ENCODE measurements around the gene CCDC70. TPM values are rescaled to one million over a fixed set of nuclear protein-coding genes. Genes with fewer than 3 reads are reported as not detected.

The CCDC70 gene
- total and polyA plus RNA-seq, 2 of the 8 experiments (the other 6 are each of a cell fraction or from before 2014, with no cell fraction given): not detected

GRCh38 chr13:51818276-51818675 lies 43.5 kb upstream of the CCDC70 start:
- no peak for DNase-seq (ENCODE audit: low read depth in 1 of 2, low spot score in 2 of 2)
- FAIRE-seq: no peak
- Histone ChIP-seq H2AFZ (ENCODE audit: low read length) (no peak overlapping the region), H4K8ac (ENCODE audit: extremely low read depth, insufficient read depth, low read length) (no peak overlapping the region), H3K27me3 (replicated peaks in 1 of 4; ENCODE audit: control insufficient read depth in 3 of 4, extremely low read depth in 1 of 4, insufficient read depth in 3 of 4, low read length in 3 of 4) (peaks cover 0 to 3% (median 1%) of the 10 kb centered on the region in 4 experiments; a peak in 2 of 7 replicates), H3K36me3 (ENCODE audit: control insufficient read depth in 2 of 4, insufficient read depth in 4 of 4, low read length in 3 of 4) (no peaks in the 10 kb centered on the region), H3K79me1 (ENCODE audit: low read depth, low read length) (no peaks in the 10 kb centered on the region), H2BK12ac (ENCODE audit: low read depth, low read length) (no peak overlapping the region), H3K9me3 (ENCODE audit: insufficient read depth in 2 of 2, low read depth in 1 of 2, low read length in 1 of 2) (no peaks in the 10 kb centered on the region), H3K4me2 (ENCODE audit: insufficient read depth in 1 of 2, low read depth in 2 of 2, low read length in 2 of 2) (no peak overlapping the region), H3K56ac (replicated peaks; ENCODE audit: insufficient read length, low read depth, low read length) (no peak overlapping the region), H3K4me1 (replicated peaks in 1 of 4; ENCODE audit: control insufficient read depth in 3 of 4, insufficient read depth in 4 of 4, low read length in 3 of 4) (peaks cover 0 to 16% (median 7%) of the 10 kb centered on the region in 4 experiments; a peak in 5 of 7 replicates), H3K23ac (ENCODE audit: insufficient read length) (no peak overlapping the region), H4K20me1 (replicated peaks in 1 of 2; ENCODE audit: control insufficient read depth in 1 of 2, insufficient read depth in 2 of 2, low read length in 2 of 2) (no peaks in the 10 kb centered on the region), H4K91ac (replicated peaks; ENCODE audit: insufficient read length, low read length) (no peak overlapping the region), H2BK5ac (ENCODE audit: low read depth, low read length) (no peak overlapping the region), H3K23me2 (ENCODE audit: low read depth, low read length) (no peaks in the 10 kb centered on the region), H3K9ac (replicated peaks in 1 of 4; ENCODE audit: extremely low read depth in 1 of 4, low read depth in 3 of 4, low read length in 3 of 4) (no peak overlapping the region), H2BK20ac (ENCODE audit: low read length) (no peak overlapping the region), H3K4ac (replicated peaks; ENCODE audit: insufficient read length, low read depth, low read length) (no peak overlapping the region), H2AK5ac (ENCODE audit: low read depth, low read length) (no peak overlapping the region), H3K14ac (ENCODE audit: insufficient read length) (no peak overlapping the region), H4K5ac (ENCODE audit: insufficient read length, low read depth, low read length) (no peak overlapping the region), H3K4me3 (ENCODE audit: extremely low read depth in 1 of 4, insufficient read depth in 2 of 4, low read depth in 3 of 4, low read length in 4 of 4) (no peak overlapping the region), H2BK15ac (ENCODE audit: low read length) (no peak overlapping the region), H3K27ac (ENCODE audit: low read depth, low read length) (no peak overlapping the region), H2BK120ac (replicated peaks; ENCODE audit: low read depth, low read length) (no peak overlapping the region), H3K79me2 (ENCODE audit: control insufficient read depth in 1 of 2, insufficient read depth in 2 of 2, low read length in 2 of 2) (no peaks in the 10 kb centered on the region), H3K18ac (ENCODE audit: extremely low read depth, low read length) (no peak overlapping the region)
- CTCF ChIA-PET (ENCODE audit: partially characterized antibody): interaction anchor here (0.6 to 3.3 kb wide), 8 partner anchors 13 to 310 kb away, joined by 3 to 25 read pairs (median 4); partner anchors contain the start of genes NEK5 and TMEM272
- 87% methylated on average over 4 of the region's 4 CpGs; no CpG with 5 or more reads in 1 of the 2 experiments for WGBS, 2 experiments (ENCODE audit: extremely low coverage in 1 of 2, insufficient coverage in 1 of 2, insufficient read length in 1 of 2, insufficient replicate concordance in 2 of 2, low coverage in 1 of 2, low lambda C conversion rate in 2 of 2, missing lambda C conversion rate in 1 of 2)
- POLR2A ChIA-PET (ENCODE audit: partially characterized antibody): interaction anchor here (0.7 kb wide), 1 partner anchor 14 kb away, joined by 3 read pairs; the partner anchor contains the start of gene DHRS12
- TF ChIP-seq CTCF (IDR thresholded peaks at IDR 0.05; ENCODE audit: control extremely low read depth in 1 of 3, insufficient read depth in 1 of 3, low read depth in 1 of 3, low read length in 3 of 3) (peak in 2 of 3 experiments; percentile 18 to 26; a peak in 3 of 4 replicates), KDM5A (IDR thresholded peaks at IDR 0.05; ENCODE audit: low read length) (no peak), GABPA (IDR thresholded peaks at IDR 0.05; ENCODE audit: borderline replicate concordance, insufficient read depth, low read length) (no peak), SRF (IDR thresholded peaks at IDR 0.05; ENCODE audit: low read depth, low read length) (no peak), ASH2L (IDR thresholded peaks at IDR 0.05; ENCODE audit: low read length) (no peak)

Data from H1 (cell line).